H9 (cell line): ENCODE results near the gene EML4. TPM values are rescaled to one million over a fixed set of nuclear protein-coding genes. Genes with fewer than 3 reads are reported as not detected.
"Not testable (repeated sequence)": the region's sequence is repeated elsewhere in the genome, so short reads cannot be mapped to it uniquely, and the experiment has no call there.

Source experiments
- DNase-seq: peaks from one replicate; pipeline ENCODE4 v3.0.0-alpha.2; 2017
- H2AFZ ChIP-seq: one replicate; pipeline ENCODE4 v1.6.1; 2013; ENCODE audit warnings: mild to moderate bottlenecking, low read length, control low read depth, moderate library complexity
- H2AK5ac ChIP-seq: 2 replicates; pipeline ENCODE4 v1.6.1; 2013; ENCODE audit warnings: low read length, control low read depth, mixed read lengths; ENCODE audit not compliant: insufficient read length
- H2BK120ac ChIP-seq: one replicate; pipeline ENCODE4 v1.6.1; 2013; ENCODE audit warnings: low read depth, mild to moderate bottlenecking, low read length, control low read depth, inconsistent platforms; ENCODE audit not compliant: poor library complexity, severe bottlenecking
- H2BK12ac ChIP-seq: 2 replicates; pipeline ENCODE4 v1.6.1; 2013; ENCODE audit warnings: low read length, control low read depth, mixed read lengths, low read depth; ENCODE audit not compliant: insufficient read length
- H2BK15ac ChIP-seq: 2 replicates; pipeline ENCODE4 v1.6.1; 2013; ENCODE audit warnings: low read depth, low read length, control low read depth
- H2BK20ac ChIP-seq: one replicate; pipeline ENCODE4 v1.6.1; 2013; ENCODE audit warnings: low read depth, mild to moderate bottlenecking, low read length, control low read depth, inconsistent platforms; ENCODE audit not compliant: poor library complexity, severe bottlenecking
- H2BK5ac ChIP-seq: 2 replicates; pipeline ENCODE4 v1.6.1; 2013; ENCODE audit warnings: low read length, control low read depth, mixed read lengths; ENCODE audit not compliant: insufficient read length
- H3K14ac ChIP-seq: 2 replicates; pipeline ENCODE4 v1.6.1; 2013; ENCODE audit warnings: low read length, control low read depth; ENCODE audit not compliant: insufficient read depth
- H3K18ac ChIP-seq: 2 replicates; pipeline ENCODE4 v1.6.1; 2013; ENCODE audit warnings: low read depth, mild to moderate bottlenecking, mixed read lengths, low read length, control low read depth; ENCODE audit not compliant: insufficient read length
- H3K23ac ChIP-seq: 2 replicates; pipeline ENCODE4 v1.6.1; 2013; ENCODE audit warnings: low read length, control low read depth, mixed read lengths, low read depth; ENCODE audit not compliant: insufficient read length
- H3K23me2 ChIP-seq: 2 replicates; pipeline ENCODE4 v1.6.1; 2013; ENCODE audit warnings: low read depth, mild to moderate bottlenecking, mixed read lengths, low read length, control low read depth; ENCODE audit not compliant: insufficient read length, poor library complexity, severe bottlenecking
- H3K27ac ChIP-seq: 2 replicates; pipeline ENCODE4 v1.5.1; 2013; ENCODE audit warnings: low read length, control low read depth, mixed read lengths, low read depth; ENCODE audit not compliant: insufficient read length
- H3K27me3 ChIP-seq: 2 replicates; pipeline ENCODE4 v1.6.1; 2013; ENCODE audit warnings: low read length, control low read depth, inconsistent platforms; ENCODE audit not compliant: insufficient read depth
- H3K4ac ChIP-seq: 2 replicates; pipeline ENCODE4 v1.6.1; 2013; ENCODE audit warnings: low read depth, mild to moderate bottlenecking, control low read depth, inconsistent platforms, low read length, moderate library complexity
- H3K4me1 ChIP-seq: 2 replicates; pipeline ENCODE4 v1.6.1; 2013; ENCODE audit warnings: low read length, control low read depth, inconsistent platforms; ENCODE audit not compliant: insufficient read depth
- H3K4me2 ChIP-seq: 2 replicates; pipeline ENCODE4 v1.6.1; 2013; ENCODE audit warnings: low read length, control low read depth, mixed read lengths; ENCODE audit not compliant: insufficient read length, insufficient read depth
- H3K56ac ChIP-seq: 2 replicates; pipeline ENCODE4 v1.6.1; 2013; ENCODE audit warnings: low read depth, mild to moderate bottlenecking, mixed read lengths, low read length, control low read depth; ENCODE audit not compliant: insufficient read length
- H3K79me1 ChIP-seq: 2 replicates; pipeline ENCODE4 v1.6.1; 2013; ENCODE audit warnings: low read depth, mild to moderate bottlenecking, moderate library complexity, low read length, control low read depth, inconsistent platforms; ENCODE audit not compliant: insufficient read depth, poor library complexity, severe bottlenecking
- H3K79me2 ChIP-seq: 2 replicates; pipeline ENCODE4 v1.6.1; 2013; ENCODE audit warnings: low read length, control low read depth, inconsistent platforms; ENCODE audit not compliant: insufficient read depth
- H3K9ac ChIP-seq: 2 replicates; pipeline ENCODE4 v1.6.1; 2013; ENCODE audit warnings: low read length, control low read depth, mixed read lengths; ENCODE audit not compliant: insufficient read length; ENCODE audit errors: extremely low read depth
- H3K9me3 ChIP-seq: one replicate; pipeline ENCODE4 v1.6.1; 2013; ENCODE audit warnings: low read depth, low read length, inconsistent platforms; ENCODE audit not compliant: control insufficient read depth
- H3T11ph ChIP-seq: one replicate; pipeline ENCODE4 v1.6.1; 2013; ENCODE audit warnings: mild to moderate bottlenecking, low read length, control low read depth, inconsistent platforms
- H4K20me1 ChIP-seq: one replicate; pipeline ENCODE4 v1.6.1; 2013; ENCODE audit not compliant: control insufficient read depth, insufficient read length, insufficient read depth
- H4K5ac ChIP-seq: 2 replicates; pipeline ENCODE4 v1.6.1; 2013; ENCODE audit warnings: low read depth, mild to moderate bottlenecking, mixed read lengths, low read length, control low read depth; ENCODE audit not compliant: insufficient read length
- H4K8ac ChIP-seq: replicated peaks from 2 replicates; pipeline ENCODE4 v1.6.1; 2013; ENCODE audit warnings: low read length, control low read depth, mixed read lengths, low read depth; ENCODE audit not compliant: insufficient read length
- H4K91ac ChIP-seq: 2 replicates; pipeline ENCODE4 v1.6.1; 2013; ENCODE audit warnings: low read depth, mild to moderate bottlenecking, moderate library complexity, mixed read lengths, low read length, control low read depth; ENCODE audit not compliant: insufficient read length
- H3K27ac Mint-ChIP-seq, 3 experiments: 2 replicates in 2 of 3; 3 replicates in 1 of 3; pipeline ENCODE4 v1.8.0; 2020 to 2021; ENCODE audit warnings: mixed read lengths in 3 of 3, mild to moderate bottlenecking in 1 of 3, moderate library complexity in 1 of 3
- H3K27me3 Mint-ChIP-seq: 2 replicates; pipeline ENCODE4 v1.8.0; 2021; ENCODE audit warnings: low read depth, mild to moderate bottlenecking, moderate library complexity, mixed read lengths
- H3K36me3 Mint-ChIP-seq, 3 experiments: 2 replicates in 2 of 3; 3 replicates in 1 of 3; pipeline ENCODE4 v1.8.0; 2020 to 2021; ENCODE audit warnings: low read depth in 3 of 3, mixed read lengths in 3 of 3; ENCODE audit not compliant: insufficient read depth in 1 of 3
- H3K4me1 Mint-ChIP-seq, 2 experiments: 2 replicates each; pipeline ENCODE4 v1.8.0; 2020; ENCODE audit warnings: mixed read lengths in 2 of 2
- H3K4me3 Mint-ChIP-seq, 2 experiments: 2 replicates in 1 of 2; 3 replicates in 1 of 2; pipeline ENCODE4 v1.8.0; 2020 to 2021; ENCODE audit warnings: mild to moderate bottlenecking in 2 of 2, mixed read lengths in 2 of 2, moderate library complexity in 1 of 2
- H3K9me3 Mint-ChIP-seq, 2 experiments: 2 replicates in 1 of 2; 3 replicates in 1 of 2; pipeline ENCODE4 v1.8.0; 2020; ENCODE audit warnings: mild to moderate bottlenecking in 2 of 2, mixed read lengths in 2 of 2, moderate library complexity in 1 of 2
- WGBS: extraction: QIAGEN DNeasy Blood & Tissue Kit; methylation state at CpG from one replicate; pipeline ENCODE4 v1.1.7; 2013; ENCODE audit warnings: missing lambda C conversion rate, low lambda C conversion rate, mixed read lengths; ENCODE audit not compliant: insufficient read length; ENCODE audit errors: extremely low coverage; 5-methylcytosine and 5-hydroxymethylcytosine counted together
- total RNA-seq: library from RNA; stranded (reverse); gene quantifications from 2 replicates; pipeline ENCODE4 v1.2.1, GENCODE V29; 2021

Gene EML4
- total RNA-seq, 1 experiment from 2014 or later: 68.6 TPM

- H3K9me3 ChIP-seq, H3K79me1 ChIP-seq, H4K5ac ChIP-seq, H3K23me2 ChIP-seq, H3K4ac ChIP-seq, H3K4me2 ChIP-seq, H3K56ac ChIP-seq, H4K20me1 ChIP-seq, H3K14ac ChIP-seq, H3K4me3 Mint-ChIP-seq, H2BK120ac ChIP-seq, H2BK5ac ChIP-seq, H3K18ac ChIP-seq, H3K79me2 ChIP-seq, H2AFZ ChIP-seq, H3K9me3 Mint-ChIP-seq, H3K27ac Mint-ChIP-seq, H3K27me3 ChIP-seq, H2BK15ac ChIP-seq, H3K27me3 Mint-ChIP-seq, H4K91ac ChIP-seq, H3K4me1 Mint-ChIP-seq, H2BK20ac ChIP-seq, DNase-seq, H2AK5ac ChIP-seq, H3T11ph ChIP-seq, H3K27ac ChIP-seq, H4K8ac ChIP-seq, H3K9ac ChIP-seq, H2BK12ac ChIP-seq, H3K4me1 ChIP-seq, H3K23ac ChIP-seq: not testable (repeated sequence)
- peaks cover 18 to 55% (median 52%) of the 10 kb centered on the region in 3 experiments; a peak in 6 of 7 replicates for H3K36me3 Mint-ChIP-seq
- WGBS: no CpG with 5 or more reads among the region's 12 CpGs
These were observed 178.4 kb downstream of the EML4 start for GRCh38 chr2:42347518-42347917.
